Breast epithelium (tissue), 3 donors: ENCODE data around the gene LRRC32.

ENCODE experiments used
- POLR2A ChIP-seq: fragments of 450-650 bp; IDR thresholded peaks from one replicate; pipeline ENCODE4 v1.6.1; 2016; ENCODE audit warnings: antibody characterized with exemption, mild to moderate bottlenecking, moderate library complexity
- TF ChIP-seq, protein P1 (sequence below), 3 donors: fragments of 450-650 bp; IDR thresholded peaks; one replicate each; pipeline ENCODE4 v1.5.1; 2016 to 2017; ENCODE audit warnings: antibody characterized with exemption in 3 of 3, mild to moderate bottlenecking in 3 of 3, moderate library complexity in 3 of 3

DNA sequence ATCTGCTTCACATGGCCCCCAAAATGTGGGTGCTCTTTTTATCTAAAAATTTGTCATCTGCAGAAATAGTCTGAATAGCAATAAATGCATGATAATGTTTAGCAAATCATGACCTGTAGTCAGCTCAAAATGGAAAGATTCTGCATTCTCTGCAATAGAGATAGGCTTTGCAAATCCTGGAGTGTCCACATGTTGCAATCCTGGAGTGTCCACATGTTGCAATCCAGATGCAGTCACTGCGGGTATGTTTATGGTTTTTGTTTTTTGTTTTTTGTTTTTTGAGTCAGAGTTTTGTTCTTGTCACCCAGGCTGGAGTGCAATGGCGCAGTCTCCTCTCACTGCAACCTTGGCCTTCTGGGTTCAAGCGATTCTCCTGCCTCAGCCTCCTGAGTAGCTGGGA, 20.2 kb upstream of the LRRC32 start:
- no peak for TF ChIP-seq POLR2A
- TF ChIP-seq, protein P1, sequence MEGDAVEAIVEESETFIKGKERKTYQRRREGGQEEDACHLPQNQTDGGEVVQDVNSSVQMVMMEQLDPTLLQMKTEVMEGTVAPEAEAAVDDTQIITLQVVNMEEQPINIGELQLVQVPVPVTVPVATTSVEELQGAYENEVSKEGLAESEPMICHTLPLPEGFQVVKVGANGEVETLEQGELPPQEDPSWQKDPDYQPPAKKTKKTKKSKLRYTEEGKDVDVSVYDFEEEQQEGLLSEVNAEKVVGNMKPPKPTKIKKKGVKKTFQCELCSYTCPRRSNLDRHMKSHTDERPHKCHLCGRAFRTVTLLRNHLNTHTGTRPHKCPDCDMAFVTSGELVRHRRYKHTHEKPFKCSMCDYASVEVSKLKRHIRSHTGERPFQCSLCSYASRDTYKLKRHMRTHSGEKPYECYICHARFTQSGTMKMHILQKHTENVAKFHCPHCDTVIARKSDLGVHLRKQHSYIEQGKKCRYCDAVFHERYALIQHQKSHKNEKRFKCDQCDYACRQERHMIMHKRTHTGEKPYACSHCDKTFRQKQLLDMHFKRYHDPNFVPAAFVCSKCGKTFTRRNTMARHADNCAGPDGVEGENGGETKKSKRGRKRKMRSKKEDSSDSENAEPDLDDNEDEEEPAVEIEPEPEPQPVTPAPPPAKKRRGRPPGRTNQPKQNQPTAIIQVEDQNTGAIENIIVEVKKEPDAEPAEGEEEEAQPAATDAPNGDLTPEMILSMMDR (IDR thresholded peaks at IDR 0.05): no peak
